Measurements from ENCODE around the gene SPATA33.
A peak's percentile ranks its signal among the peaks of the same experiment; 100 is the strongest.

The SPATA33 gene

GRCh38 chr16:89688395-89688794, 30.8 kb downstream of the SPATA33 start:
- H3K27ac ChIP-seq = peak overlapping the region; percentile 98
- TF ChIP-seq ZFX (IDR thresholded peaks at IDR 0.05; ENCODE audit: borderline replicate concordance) (no peak), CTCF (IDR thresholded peaks at IDR 0.05) (no peak)

- H3K27ac ChIP-seq = peak overlapping the region; percentile 98
- TF ChIP-seq ZFX (IDR thresholded peaks at IDR 0.05; ENCODE audit: borderline replicate concordance) (no peak), CTCF (IDR thresholded peaks at IDR 0.05) (no peak)
Measured at GRCh38 chr16:89689142-89689541, 31.5 kb downstream of the SPATA33 start.

- peak overlapping the region; percentile 98 for H3K27ac ChIP-seq
Measured at GRCh38 chr16:89689621-89690020, 32.0 kb downstream of the SPATA33 start.

- no peak for TF ChIP-seq CTCF (IDR thresholded peaks at IDR 0.05)
- no peak for TF ChIP-seq ZFX (IDR thresholded peaks at IDR 0.05; ENCODE audit: borderline replicate concordance)
- H3K27ac ChIP-seq = peak overlapping the region; percentile 98
Measured at GRCh38 chr16:89690392-89690901, 32.8 kb downstream of the SPATA33 start.

- no peak for TF ChIP-seq ZFX (IDR thresholded peaks at IDR 0.05; ENCODE audit: borderline replicate concordance)
- no peak for TF ChIP-seq CTCF (IDR thresholded peaks at IDR 0.05)
- peak overlapping the region; percentile 98 for H3K27ac ChIP-seq
Measured at GRCh38 chr16:89691231-89691985, 33.8 kb downstream of the SPATA33 start.

- TF ChIP-seq ZFX (IDR thresholded peaks at IDR 0.05; ENCODE audit: borderline replicate concordance) (no peak), CTCF (IDR thresholded peaks at IDR 0.05) (no peak)
Measured at GRCh38 chr16:89691986-89692569, 34.4 kb downstream of the SPATA33 start.

GRCh38 chr16:89693289-89693731, 35.7 kb downstream of the SPATA33 start:
- TF ChIP-seq CTCF (IDR thresholded peaks at IDR 0.05) (no peak), ZFX (IDR thresholded peaks at IDR 0.05; ENCODE audit: borderline replicate concordance) (no peak)
- peak overlapping the region; percentile 98 for H3K27ac ChIP-seq

More at GRCh38 chr16:89691986-89692569, 34.4 kb downstream of the SPATA33 start:
- H3K27ac ChIP-seq = peak overlapping the region; percentile 98

All from 22Rv1 (cell line).